ENCODE measurements around the gene ANKRD29.

Gene ANKRD29

GRCh38 chr18:23669804-23670405 is 7.2 kb upstream of the ANKRD29 start:
- no peaks in the 10 kb centered on the region for H4K20me1 ChIP-seq (ENCODE audit: insufficient read depth, low read length, poor library complexity, severe bottlenecking)
- H3K79me2 ChIP-seq (ENCODE audit: insufficient read depth, low read length), result no peaks in the 10 kb centered on the region
- no peaks in the 10 kb centered on the region for H3K9me2 ChIP-seq (replicated peaks; ENCODE audit: low read depth, low read length)
- H3K4me2 ChIP-seq (ENCODE audit: low read depth, low read length, poor library complexity, severe bottlenecking), result no peak overlapping the region
- H2AFZ ChIP-seq (ENCODE audit: low read length), result no peak overlapping the region
- H3K4me1 ChIP-seq (ENCODE audit: insufficient read depth, low read length, poor library complexity, severe bottlenecking), result peaks cover 7% of the 10 kb centered on the region
- no peak overlapping the region for H3K4me3 ChIP-seq (ENCODE audit: low read length, poor library complexity, severe bottlenecking)
- TF ChIP-seq, protein P1, sequence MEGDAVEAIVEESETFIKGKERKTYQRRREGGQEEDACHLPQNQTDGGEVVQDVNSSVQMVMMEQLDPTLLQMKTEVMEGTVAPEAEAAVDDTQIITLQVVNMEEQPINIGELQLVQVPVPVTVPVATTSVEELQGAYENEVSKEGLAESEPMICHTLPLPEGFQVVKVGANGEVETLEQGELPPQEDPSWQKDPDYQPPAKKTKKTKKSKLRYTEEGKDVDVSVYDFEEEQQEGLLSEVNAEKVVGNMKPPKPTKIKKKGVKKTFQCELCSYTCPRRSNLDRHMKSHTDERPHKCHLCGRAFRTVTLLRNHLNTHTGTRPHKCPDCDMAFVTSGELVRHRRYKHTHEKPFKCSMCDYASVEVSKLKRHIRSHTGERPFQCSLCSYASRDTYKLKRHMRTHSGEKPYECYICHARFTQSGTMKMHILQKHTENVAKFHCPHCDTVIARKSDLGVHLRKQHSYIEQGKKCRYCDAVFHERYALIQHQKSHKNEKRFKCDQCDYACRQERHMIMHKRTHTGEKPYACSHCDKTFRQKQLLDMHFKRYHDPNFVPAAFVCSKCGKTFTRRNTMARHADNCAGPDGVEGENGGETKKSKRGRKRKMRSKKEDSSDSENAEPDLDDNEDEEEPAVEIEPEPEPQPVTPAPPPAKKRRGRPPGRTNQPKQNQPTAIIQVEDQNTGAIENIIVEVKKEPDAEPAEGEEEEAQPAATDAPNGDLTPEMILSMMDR (conservative IDR thresholded peaks at IDR 0.05; ENCODE audit: low read length), result no peak
- no peak for TF ChIP-seq EZH2phosphoT487 (IDR thresholded peaks at IDR 0.05; ENCODE audit: borderline replicate concordance)
- H3K9ac ChIP-seq (ENCODE audit: low read depth, low read length, poor library complexity, severe bottlenecking), result no peak overlapping the region
- no peaks in the 10 kb centered on the region for H3K27me3 ChIP-seq (ENCODE audit: insufficient read depth, low read length, poor library complexity, severe bottlenecking)
- H3F3A ChIP-seq (ENCODE audit: low read depth), result no peaks in the 10 kb centered on the region
- no peaks in the 10 kb centered on the region for H3K36me3 ChIP-seq (ENCODE audit: insufficient read depth, low read length)
- H3K9me3 ChIP-seq (ENCODE audit: insufficient read depth, low read depth, low read length), result no peaks in the 10 kb centered on the region

- H3K36me3 ChIP-seq (ENCODE audit: insufficient read depth, low read length), result no peaks in the 10 kb centered on the region
- no peaks in the 10 kb centered on the region for H3K9me2 ChIP-seq (replicated peaks; ENCODE audit: low read depth, low read length)
- no peak overlapping the region for H3K4me2 ChIP-seq (ENCODE audit: low read depth, low read length, poor library complexity, severe bottlenecking)
- H3K9ac ChIP-seq (ENCODE audit: low read depth, low read length, poor library complexity, severe bottlenecking), result no peak overlapping the region
- H4K20me1 ChIP-seq (ENCODE audit: insufficient read depth, low read length, poor library complexity, severe bottlenecking), result no peaks in the 10 kb centered on the region
- H2AFZ ChIP-seq (ENCODE audit: low read length), result no peak overlapping the region
- H3K27me3 ChIP-seq (ENCODE audit: insufficient read depth, low read length, poor library complexity, severe bottlenecking), result no peaks in the 10 kb centered on the region
- peaks cover 7% of the 10 kb centered on the region for H3K4me1 ChIP-seq (ENCODE audit: insufficient read depth, low read length, poor library complexity, severe bottlenecking)
- no peaks in the 10 kb centered on the region for H3K79me2 ChIP-seq (ENCODE audit: insufficient read depth, low read length)
- H3F3A ChIP-seq (ENCODE audit: low read depth), result no peaks in the 10 kb centered on the region
- H3K4me3 ChIP-seq (ENCODE audit: low read length, poor library complexity, severe bottlenecking), result no peak overlapping the region
- no peaks in the 10 kb centered on the region for H3K9me3 ChIP-seq (ENCODE audit: insufficient read depth, low read depth, low read length)
- TF ChIP-seq, protein P1 (conservative IDR thresholded peaks at IDR 0.05; ENCODE audit: low read length), result no peak
- TF ChIP-seq EZH2phosphoT487 (IDR thresholded peaks at IDR 0.05; ENCODE audit: borderline replicate concordance), result no peak
Measured at GRCh38 chr18:23669202-23669766, 6.6 kb upstream of the ANKRD29 start.

- Histone ChIP-seq H3F3A (ENCODE audit: low read depth) (no peaks in the 10 kb centered on the region), H3K9me3 (ENCODE audit: insufficient read depth, low read depth, low read length) (no peaks in the 10 kb centered on the region), H3K9ac (ENCODE audit: low read depth, low read length, poor library complexity, severe bottlenecking) (no peak overlapping the region), H2AFZ (ENCODE audit: low read length) (no peak overlapping the region), H3K4me1 (ENCODE audit: insufficient read depth, low read length, poor library complexity, severe bottlenecking) (peaks cover 7% of the 10 kb centered on the region), H3K4me2 (ENCODE audit: low read depth, low read length, poor library complexity, severe bottlenecking) (no peak overlapping the region), H4K20me1 (ENCODE audit: insufficient read depth, low read length, poor library complexity, severe bottlenecking) (no peaks in the 10 kb centered on the region), H3K79me2 (ENCODE audit: insufficient read depth, low read length) (no peaks in the 10 kb centered on the region), H3K9me2 (replicated peaks; ENCODE audit: low read depth, low read length) (no peaks in the 10 kb centered on the region), H3K36me3 (ENCODE audit: insufficient read depth, low read length) (no peaks in the 10 kb centered on the region), H3K27me3 (ENCODE audit: insufficient read depth, low read length, poor library complexity, severe bottlenecking) (no peaks in the 10 kb centered on the region), H3K4me3 (ENCODE audit: low read length, poor library complexity, severe bottlenecking) (no peak overlapping the region)
- TF ChIP-seq EZH2phosphoT487 (IDR thresholded peaks at IDR 0.05; ENCODE audit: borderline replicate concordance), result no peak
- TF ChIP-seq, protein P1 (conservative IDR thresholded peaks at IDR 0.05; ENCODE audit: low read length), result no peak
Measured at GRCh38 chr18:23668731-23669130, 6.0 kb upstream of the ANKRD29 start.

All from Loucy (cell line).